GM10248 (cell line): Measurements from ENCODE around the gene PITPNC1.

Experiments used
- CTCF ChIA-PET: fragments of 300-600 bp; sonication (Branson Sonifier 250); formaldehyde crosslinking; extraction: SDS; loops from one replicate; lab custom pipeline; 2021; ENCODE audit warnings: antibody characterized with exemption; lab: Yijun Ruan, JAX
- POLR2A ChIA-PET: fragments of 350-650 bp; sonication (Branson Sonifier 250); formaldehyde crosslinking; extraction: SDS; loops from one replicate; lab custom pipeline; 2020; ENCODE audit warnings: antibody characterized with exemption; lab: Yijun Ruan, JAX
- DNase-seq: peaks from one replicate; pipeline ENCODE4 v3.0.0; 2012; ENCODE audit errors: extremely low spot score
- CTCF ChIP-seq: IDR thresholded peaks from 2 replicates; pipeline ENCODE4 v1.5.1; 2012; ENCODE audit warnings: mild to moderate bottlenecking, low read depth; ENCODE audit errors: extremely low read depth, missing control alignments, control extremely low read depth

PITPNC1 gene

GRCh38 chr17:67613961-67614360, 236.9 kb downstream of the PITPNC1 start:
- TF ChIP-seq CTCF: no peak
- no peak for DNase-seq
- POLR2A ChIA-PET: interaction anchor here (0.7 kb wide), 1 partner anchor 878 kb away, joined by 9 read pairs; no protein-coding TSS in a partner anchor
- CTCF ChIA-PET: interaction anchor here (1.6 kb wide), 1 partner anchor 14 kb away, joined by 4 read pairs; no protein-coding TSS in a partner anchor

DNA sequence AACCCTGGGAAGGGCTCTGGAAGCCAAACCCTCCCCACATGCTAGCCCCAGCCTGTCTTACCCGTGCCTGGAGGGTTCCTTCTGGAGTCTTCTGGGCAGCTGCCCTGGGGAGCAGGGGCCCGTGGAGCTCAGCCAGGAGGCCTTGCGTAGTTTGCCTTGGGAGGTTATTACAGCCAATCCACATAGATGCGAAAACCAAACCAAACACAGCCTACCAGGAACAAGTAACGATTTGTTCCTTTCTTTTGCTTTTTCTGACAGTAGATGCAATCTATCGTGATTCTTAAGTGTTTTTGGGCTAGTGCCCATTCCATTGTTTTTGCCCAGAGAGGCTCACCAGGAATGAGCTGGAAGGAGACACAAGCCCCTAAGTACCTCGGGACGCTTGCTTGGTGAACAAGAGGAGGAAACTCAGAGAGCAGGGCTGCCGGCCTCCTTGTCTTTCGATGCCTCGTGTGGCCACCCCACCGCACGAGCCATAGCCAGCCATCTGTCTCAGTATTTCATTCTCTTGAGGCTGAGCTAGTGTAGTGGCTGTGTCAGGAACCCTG, 238.0 kb downstream of the PITPNC1 start:
- CTCF ChIA-PET: interaction anchor here (0.9 to 1.9 kb wide), 6 partner anchors 10 to 237 kb away, joined by 3 to 6 read pairs (median 4); no protein-coding TSS in a partner anchor
- no peak for TF ChIP-seq CTCF
- POLR2A ChIA-PET: no interaction called here
- DNase-seq: no peak

GRCh38 chr17:67615736-67616135, 238.7 kb downstream of the PITPNC1 start:
- CTCF ChIA-PET: interaction anchor here (0.9 to 1.9 kb wide), 5 partner anchors 11 to 237 kb away, joined by 3 to 6 read pairs (median 5); no protein-coding TSS in a partner anchor
- POLR2A ChIA-PET: no interaction called here
- no peak for DNase-seq
- TF ChIP-seq CTCF: no peak

DNA sequence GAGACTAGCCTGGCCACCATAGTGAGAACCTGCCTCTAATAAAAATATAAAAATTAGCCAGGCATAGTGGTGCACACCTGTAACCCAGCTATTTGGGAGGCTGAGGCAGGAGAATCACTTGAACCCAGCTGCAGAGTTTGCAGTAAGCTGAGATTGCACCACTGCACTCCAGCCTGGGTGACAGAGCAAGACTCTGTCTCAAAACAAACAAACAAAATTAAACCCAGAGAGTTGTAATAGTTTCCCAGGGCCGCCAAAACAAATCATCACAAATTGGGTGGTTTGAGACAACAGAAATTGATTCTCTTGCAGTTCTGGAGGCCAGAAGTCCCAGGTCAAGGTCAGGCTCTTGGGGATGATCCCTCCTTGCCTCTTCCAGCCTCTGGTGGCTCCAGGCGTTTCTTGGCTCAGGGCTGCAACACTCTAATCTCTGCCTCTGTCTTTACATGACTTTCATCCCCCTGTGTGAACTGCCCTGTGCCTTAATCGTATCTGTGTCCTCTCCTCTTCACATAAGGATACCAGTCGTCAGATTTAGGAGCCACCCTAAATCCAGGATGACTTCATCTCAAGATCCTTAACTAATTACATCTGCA, 240.3 kb downstream of the PITPNC1 start:
- ChIA-PET POLR2A (no interaction called here), CTCF (no interaction called here)
- no peak for TF ChIP-seq CTCF
- no peak for DNase-seq

- CTCF ChIA-PET: interaction anchor here (1.3 to 2.3 kb wide), 3 partner anchors 9 to 245 kb away, joined by 3 to 12 read pairs (median 10); no protein-coding TSS in a partner anchor
- POLR2A ChIA-PET: no interaction called here
- no peak for TF ChIP-seq CTCF
- no peak for DNase-seq
These were observed 242.5 kb downstream of the PITPNC1 start for GRCh38 chr17:67619555-67619954.

DNA sequence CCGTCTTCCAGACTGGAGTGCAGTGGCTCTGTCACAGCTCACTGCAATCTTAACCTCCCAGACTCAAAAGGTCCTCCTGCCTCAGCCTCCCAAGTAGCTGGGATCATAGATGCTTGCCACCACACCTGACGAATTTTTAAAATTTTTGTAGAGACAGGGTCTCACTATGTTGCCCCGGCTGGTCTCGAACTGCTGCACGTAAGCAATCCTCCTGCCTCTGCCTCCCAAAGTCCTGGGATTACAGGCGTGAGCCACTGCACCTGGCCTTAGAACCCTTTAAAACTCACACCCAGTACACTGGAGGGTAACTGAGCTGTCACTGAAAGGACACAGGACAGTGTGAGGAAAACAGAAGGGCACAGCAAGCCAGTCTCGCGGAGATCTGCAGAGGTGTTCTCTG, 243.0 kb downstream of the PITPNC1 start:
- POLR2A ChIA-PET: interaction anchor here (0.6 kb wide), 1 partner anchor 19 kb away, joined by 4 read pairs; no protein-coding TSS in a partner anchor
- no peak for DNase-seq
- TF ChIP-seq CTCF: no peak
- CTCF ChIA-PET: interaction anchor here (0.9 to 2.3 kb wide), 4 partner anchors 9 to 245 kb away, joined by 3 to 12 read pairs (median 6); no protein-coding TSS in a partner anchor
